K562 (cell line): ENCODE data around the gene NDUFS5. TPM values are rescaled to one million over a fixed set of nuclear protein-coding genes. Genes with fewer than 3 reads are reported as not detected.

Experiments used
- ATAC-seq: fragments of 200-7000 bp; cut with Tn5 transposase; 3 replicates; pipeline ENCODE4 v1.9.1; 2020; ENCODE audit warnings: moderate library complexity
- BruUV-seq: library from RNA; stranded (reverse); fragments of 400-500 nt; replicated peaks from 2 replicates; lab custom pipeline; 2021; lab: Mats Ljungman, UMichigan
- CTCF ChIA-PET: fragments of 300-600 bp; formaldehyde crosslinking; extraction: SDS; loops from one replicate; lab custom pipeline; 2021; ENCODE audit warnings: low intra/inter-chr PET ratio; lab: Yijun Ruan, JAX
- POLR2A ChIA-PET: fragments of 300-600, 350-650 bp; sonication (Branson Sonifier 250); formaldehyde crosslinking; extraction: SDS; loops from one replicate; lab custom pipeline; 2021; ENCODE audit warnings: antibody characterized with exemption, inconsistent platforms; lab: Yijun Ruan, JAX
- DNase-seq, 4 experiments: peaks; one replicate each; pipeline versions ENCODE4 v3.0.0 to v3.0.0-alpha.2; 2011 to 2018; ENCODE audit warnings: low spot score in 3 of 4, mixed read lengths in 3 of 4; ENCODE audit errors: extremely low read depth in 1 of 4
- FAIRE-seq: peaks from 2 replicates; lab custom pipeline; 2011; peaks lifted over from hg19 to GRCh38; lab: Jason Lieb, UNC
- H2AFZ ChIP-seq: 2 replicates; pipeline ENCODE4 v1.6.0; 2011; ENCODE audit warnings: low read depth, low read length, control low read depth, inconsistent platforms
- H3K27ac ChIP-seq: fragments of 200-600 bp; 3 replicates; pipeline ENCODE4 v1.8.0; 2011; ENCODE audit warnings: low read depth, mild to moderate bottlenecking, control low read depth, inconsistent platforms, low read length, moderate library complexity, mixed read lengths; ENCODE audit errors: extremely low read depth
- H3K27me3 ChIP-seq, 2 experiments: fragments of 300-600 bp in 1 of 2; 2 replicates in 1 of 2; 3 replicates in 1 of 2; pipeline versions ENCODE4 v1.6.0 to v1.8.0; 2011; ENCODE audit warnings: inconsistent platforms in 2 of 2, low read length in 2 of 2, mild to moderate bottlenecking in 1 of 2, mixed read lengths in 1 of 2, moderate library complexity in 1 of 2; ENCODE audit not compliant: control insufficient read depth in 2 of 2, insufficient read depth in 2 of 2
- H3K36me3 ChIP-seq: fragments of 300-600 bp; 3 replicates; pipeline ENCODE4 v1.8.0; 2011; ENCODE audit warnings: mild to moderate bottlenecking, low read length, inconsistent platforms; ENCODE audit not compliant: control insufficient read depth, insufficient read depth
- H3K4me1 ChIP-seq, 2 experiments: fragments of 200-600 bp in 1 of 2; replicated peaks in 1 of 2; 2 replicates in 1 of 2; 3 replicates in 1 of 2; pipeline versions ENCODE4 v1.5.1 to v1.8.0; 2011; ENCODE audit warnings: inconsistent platforms in 2 of 2, low read length in 2 of 2, mild to moderate bottlenecking in 1 of 2, mixed read lengths in 1 of 2, moderate library complexity in 1 of 2; ENCODE audit not compliant: control insufficient read depth in 2 of 2, insufficient read depth in 2 of 2
- H3K4me2 ChIP-seq: 2 replicates; pipeline ENCODE4 v1.6.1; 2011; ENCODE audit warnings: low read length, control low read depth, inconsistent platforms, mixed read lengths; ENCODE audit not compliant: insufficient read depth
- H3K4me3 ChIP-seq: fragments of 200-600 bp; sonication (generic), shearing (Covaris generic); 2 replicates; pipeline ENCODE4 v1.5.1; 2016; ENCODE audit warnings: control low read depth, inconsistent platforms
- H3K79me2 ChIP-seq: fragments of 200-600 bp; 3 replicates; pipeline ENCODE4 v1.8.0; 2011; ENCODE audit warnings: low read length, inconsistent platforms; ENCODE audit not compliant: control insufficient read depth, insufficient read depth
- H3K9ac ChIP-seq, 2 experiments: 2 replicates each; pipeline versions ENCODE4 v1.6.0 to v1.6.1; 2011; ENCODE audit warnings: low read depth in 2 of 2, low read length in 2 of 2, control low read depth in 1 of 2, inconsistent platforms in 1 of 2, mild to moderate bottlenecking in 1 of 2, mixed read lengths in 1 of 2; ENCODE audit not compliant: insufficient read depth in 1 of 2
- H3K9me1 ChIP-seq: one replicate; pipeline ENCODE4 v1.6.0; 2011; ENCODE audit warnings: inconsistent platforms, mild to moderate bottlenecking, low read length, moderate library complexity; ENCODE audit not compliant: control insufficient read depth, insufficient read depth
- H3K9me3 ChIP-seq: replicated peaks from 2 replicates; pipeline ENCODE4 v1.5.1; 2011; ENCODE audit warnings: low read depth, low read length, inconsistent platforms; ENCODE audit not compliant: control insufficient read depth, insufficient read depth
- H4K20me1 ChIP-seq: replicated peaks from 2 replicates; pipeline ENCODE4 v1.6.1; 2011; ENCODE audit warnings: low read length, inconsistent platforms, mixed read lengths; ENCODE audit not compliant: control insufficient read depth, insufficient read depth
- ASH1L ChIP-seq: fragments of 450-650 bp; IDR thresholded peaks from 2 replicates; pipeline ENCODE4 v1.6.1; 2018; ENCODE audit warnings: borderline replicate concordance, mild to moderate bottlenecking, low read depth; ENCODE audit not compliant: partially characterized antibody
- BACH1 ChIP-seq: fragments of 200-800 bp; sonication (Bioruptor generic); IDR thresholded peaks from 2 replicates; pipeline ENCODE4 v1.6.1; 2016; ENCODE audit warnings: missing genetic modification characterization, missing compliant biosample characterization
- DIDO1 ChIP-seq: fragments of 450-650 bp; IDR thresholded peaks from 2 replicates; pipeline ENCODE4 v1.6.1; 2016; ENCODE audit warnings: low read depth, missing biosample characterization, missing genetic modification characterization
- HSF4 ChIP-seq: fragments of 250-450 bp; sonication (Bioruptor Pico); IDR thresholded peaks from 2 replicates; pipeline ENCODE4 v2.1.2; 2022; ENCODE audit warnings: mild to moderate bottlenecking, moderate library complexity, borderline replicate concordance
- MAFF ChIP-seq: IDR thresholded peaks from 2 replicates; pipeline ENCODE4 v1.6.1; 2012; ENCODE audit warnings: low read length, improper control_type of control experiment
- NR4A1 ChIP-seq, 2 experiments: fragments of 250-450 bp in 1 of 2; fragments of 450-650 bp in 1 of 2; sonication (Bioruptor Pico) in 1 of 2; IDR thresholded peaks; 2 replicates each; pipeline versions ENCODE4 v1.4.0 to v1.6.1; 2016 to 2020; ENCODE audit warnings: mild to moderate bottlenecking in 2 of 2, missing compliant biosample characterization in 1 of 2, missing genetic modification characterization in 1 of 2, moderate library complexity in 1 of 2
- POLR2AphosphoS5 ChIP-seq: IDR thresholded peaks from 2 replicates; pipeline ENCODE4 v1.6.1; 2011; ENCODE audit warnings: mild to moderate bottlenecking, low read depth, low read length, moderate library complexity; ENCODE audit not compliant: control insufficient read depth, insufficient read depth
- RBM39 ChIP-seq: fragments of 200-400 bp; formaldehyde crosslinking; optimal IDR thresholded peaks from 2 replicates; pipeline ENCODE3; 2018; ENCODE audit warnings: low read depth, low read length
- ZNF175 ChIP-seq: fragments of 200-800 bp; sonication (Bioruptor generic); IDR thresholded peaks from 2 replicates; pipeline ENCODE4 v1.6.1; 2016; ENCODE audit warnings: low read depth, mild to moderate bottlenecking, missing genetic modification characterization, missing compliant biosample characterization
- WGBS: fragments of 100-300 bp; shearing (Covaris generic); methylation state at CpG from one replicate; pipeline ENCODE4 v1.1.6; 2016; ENCODE audit warnings: low coverage, mixed read lengths; ENCODE audit not compliant: insufficient coverage; ENCODE audit errors: missing lambda C conversion rate; 5-methylcytosine and 5-hydroxymethylcytosine counted together
- in situ Hi-C: fragments of 300-500 bp; cut with MboI; formaldehyde crosslinking; loops from 4 replicates; pipeline ENCODE4 v1.15.0; 2018; ENCODE audit warnings: inconsistent platforms, mixed read lengths
- intact Hi-C: fragments of 100-400 bp; cut with micrococcal nuclease; formaldehyde crosslinking; loops from 2 replicates; pipeline ENCODE4 v1.14.2; 2022
- polyA plus RNA-seq, 8 experiments: library from polyadenylated mRNA; depleted of rRNA in 4 of 8; stranded (reverse) in 5 of 8; unstranded in 3 of 8; fragments of >200 nt; fragmentation: Nextera tagmentation in 2 of 8; fragmentation: Illumina TruSeq in 1 of 8; extraction: Ambion mirVana in 2 of 8; extraction: Trizol in 1 of 8; gene quantifications; 2 replicates each; pipeline versions ENCODE4 v1.2.1 to v1.2.3, GENCODE V29; 2011 to 2014; ENCODE audit warnings: inconsistent platforms in 1 of 8, missing spikeins in 1 of 8
- total RNA-seq, 7 experiments: library from RNA; depleted of rRNA in 6 of 7; stranded (reverse); fragments of >200 nt in 6 of 7; fragmentation: Illumina TruSeq in 2 of 7; extraction: Trizol in 2 of 7; gene quantifications; 2 replicates each; pipeline versions ENCODE4 v1.2.1 to v1.2.3, GENCODE V29; 2011 to 2021; ENCODE audit warnings: low replicate concordance in 1 of 7

Gene NDUFS5
- total and polyA plus RNA-seq, 9 of the 15 experiments (the other 6 are each of a cell fraction or from before 2014, with no cell fraction given): 499 to 2,737 (median 1,281) TPM

DNA sequence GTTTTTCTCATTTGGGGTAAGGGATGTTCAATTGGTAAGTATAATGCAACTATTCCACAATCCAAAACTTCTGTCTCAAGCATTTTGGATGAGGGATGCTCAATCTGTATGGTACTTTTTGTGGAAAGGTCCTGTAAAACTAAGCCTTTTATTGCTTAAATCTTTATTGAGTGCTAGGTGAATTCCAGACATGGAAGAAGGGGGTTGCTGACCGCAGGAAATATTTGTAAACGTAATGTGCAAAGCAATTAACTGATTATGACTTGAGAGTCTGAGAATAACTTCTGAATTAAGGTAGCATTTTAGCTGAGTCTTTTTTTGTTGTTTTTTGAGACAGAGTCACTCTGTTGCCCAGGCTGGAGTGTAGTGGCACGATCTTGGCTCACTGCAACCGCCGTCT lies 32.0 kb upstream of the NDUFS5 start:
- intact Hi-C loops: no loop called here
- Histone ChIP-seq H3K4me3 (no peak overlapping the region), H3K9ac (no peak overlapping the region), H3K4me1 (peaks cover 0 to 17% of the 10 kb centered on the region in 2 experiments; a peak in 3 of 5 replicates), H3K4me2 (no peak overlapping the region), H4K20me1 (peaks cover 16% of the 10 kb centered on the region), H3K9me3 (no peaks in the 10 kb centered on the region), H3K79me2 (peaks cover 82% of the 10 kb centered on the region), H2AFZ (no peak overlapping the region), H3K9me1 (peaks cover 8% of the 10 kb centered on the region), H3K27me3 (no peaks in the 10 kb centered on the region), H3K36me3 (peaks cover 67% of the 10 kb centered on the region), H3K27ac (no peak overlapping the region)
- FAIRE-seq: no peak
- no peak for TF ChIP-seq RBM39
- TF ChIP-seq ZNF175 (CRISPR knock-in tag): no peak
- TF ChIP-seq DIDO1: no peak
- TF ChIP-seq POLR2AphosphoS5: no peak
- no peak for TF ChIP-seq NR4A1 (CRISPR knock-in tag; IDR thresholded peaks at IDR 0.05)
- no peak for TF ChIP-seq NR4A1 (tag; IDR thresholded peaks at IDR 0.05)
- TF ChIP-seq HSF4 (CRISPR knock-in tag): no peak
- no peak for TF ChIP-seq BACH1 (tag)
- TF ChIP-seq MAFF: no peak
- TF ChIP-seq ASH1L: no peak
- ATAC-seq: no peak
- WGBS: 95% methylated on average over 5 of the region's 5 CpGs
- in situ Hi-C loops: no loop called here
- ChIA-PET POLR2A (interaction anchor here (0.6 to 1.3 kb wide), 2 partner anchors 13 to 998 kb away, joined by 3 to 4 read pairs; no protein-coding TSS in a partner anchor), CTCF (interaction anchor here (0.6 kb wide), 1 partner anchor 186 kb away, joined by 4 read pairs; no protein-coding TSS in a partner anchor)
- BruUV-seq: no TSS peak
- no peak for DNase-seq
